Measurements from ENCODE around the gene MYLK4. TPM values are rescaled to one million over a fixed set of nuclear protein-coding genes. Genes with fewer than 3 reads are reported as not detected.

The MYLK4 gene
- polyA plus RNA-seq, 1 donor from 2014 or later = 1.3 TPM

DNA sequence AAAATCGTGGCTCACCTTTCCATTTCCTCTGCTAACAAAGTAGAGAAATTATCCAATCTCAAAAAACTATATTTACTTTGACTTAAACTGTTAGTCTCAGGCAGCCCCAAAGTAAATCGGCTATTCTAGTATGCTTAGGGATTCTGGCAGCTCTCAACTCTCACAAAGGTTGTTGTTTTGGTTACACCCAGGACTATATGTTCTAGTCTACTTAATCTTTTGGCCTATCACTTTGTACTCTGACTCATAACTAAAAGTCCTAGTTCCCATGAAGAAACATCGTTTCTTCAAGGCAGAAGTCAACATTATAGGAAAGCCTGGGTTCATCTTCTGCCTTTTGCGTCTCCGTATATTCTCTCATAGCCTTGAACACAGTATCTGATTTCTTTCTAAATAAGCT lies 42.3 kb downstream of the MYLK4 start:
- H4K20me1 ChIP-seq (ENCODE audit: insufficient read depth) = no peaks in the 10 kb centered on the region
- peaks cover 7% of the 10 kb centered on the region for H3K9me3 ChIP-seq (ENCODE audit: low read length)
- H3K9ac ChIP-seq (ENCODE audit: low read length) = no peak overlapping the region
- H2AFZ ChIP-seq (ENCODE audit: low read depth, low read length) = no peak overlapping the region
- TF ChIP-seq TAF1 (IDR thresholded peaks at IDR 0.05; ENCODE audit: low read depth) (no peak), MXI1 (conservative IDR thresholded peaks at IDR 0.05; ENCODE audit: poor library complexity, severe bottlenecking) (no peak), RAD21 (conservative IDR thresholded peaks at IDR 0.05) (no peak), POLR2AphosphoS5 (IDR thresholded peaks at IDR 0.05) (no peak), SMC3 (conservative IDR thresholded peaks at IDR 0.05; ENCODE audit: poor library complexity) (no peak), EZH2 (IDR thresholded peaks at IDR 0.05; ENCODE audit: borderline replicate concordance, insufficient read depth, low read length, poor library complexity, severe bottlenecking) (no peak), CTCF (IDR thresholded peaks at IDR 0.05; ENCODE audit: poor library complexity, severe bottlenecking) (no peak), EP300 (conservative IDR thresholded peaks at IDR 0.05; ENCODE audit: poor library complexity, severe bottlenecking) (no peak)
- TF ChIP-seq, protein P1, sequence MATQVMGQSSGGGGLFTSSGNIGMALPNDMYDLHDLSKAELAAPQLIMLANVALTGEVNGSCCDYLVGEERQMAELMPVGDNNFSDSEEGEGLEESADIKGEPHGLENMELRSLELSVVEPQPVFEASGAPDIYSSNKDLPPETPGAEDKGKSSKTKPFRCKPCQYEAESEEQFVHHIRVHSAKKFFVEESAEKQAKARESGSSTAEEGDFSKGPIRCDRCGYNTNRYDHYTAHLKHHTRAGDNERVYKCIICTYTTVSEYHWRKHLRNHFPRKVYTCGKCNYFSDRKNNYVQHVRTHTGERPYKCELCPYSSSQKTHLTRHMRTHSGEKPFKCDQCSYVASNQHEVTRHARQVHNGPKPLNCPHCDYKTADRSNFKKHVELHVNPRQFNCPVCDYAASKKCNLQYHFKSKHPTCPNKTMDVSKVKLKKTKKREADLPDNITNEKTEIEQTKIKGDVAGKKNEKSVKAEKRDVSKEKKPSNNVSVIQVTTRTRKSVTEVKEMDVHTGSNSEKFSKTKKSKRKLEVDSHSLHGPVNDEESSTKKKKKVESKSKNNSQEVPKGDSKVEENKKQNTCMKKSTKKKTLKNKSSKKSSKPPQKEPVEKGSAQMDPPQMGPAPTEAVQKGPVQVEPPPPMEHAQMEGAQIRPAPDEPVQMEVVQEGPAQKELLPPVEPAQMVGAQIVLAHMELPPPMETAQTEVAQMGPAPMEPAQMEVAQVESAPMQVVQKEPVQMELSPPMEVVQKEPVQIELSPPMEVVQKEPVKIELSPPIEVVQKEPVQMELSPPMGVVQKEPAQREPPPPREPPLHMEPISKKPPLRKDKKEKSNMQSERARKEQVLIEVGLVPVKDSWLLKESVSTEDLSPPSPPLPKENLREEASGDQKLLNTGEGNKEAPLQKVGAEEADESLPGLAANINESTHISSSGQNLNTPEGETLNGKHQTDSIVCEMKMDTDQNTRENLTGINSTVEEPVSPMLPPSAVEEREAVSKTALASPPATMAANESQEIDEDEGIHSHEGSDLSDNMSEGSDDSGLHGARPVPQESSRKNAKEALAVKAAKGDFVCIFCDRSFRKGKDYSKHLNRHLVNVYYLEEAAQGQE (IDR thresholded peaks at IDR 0.05; ENCODE audit: borderline replicate concordance) = no peak
- no peaks in the 10 kb centered on the region for H3K27me3 ChIP-seq (ENCODE audit: insufficient read depth, low read depth, low read length)
- no peaks in the 10 kb centered on the region for H3F3A ChIP-seq (ENCODE audit: insufficient read depth, low read length, poor library complexity, severe bottlenecking)
- no peaks in the 10 kb centered on the region for H3K9me2 ChIP-seq (ENCODE audit: insufficient read depth, low read length)
- H3K4me3 ChIP-seq (ENCODE audit: low read length) = no peak overlapping the region
- no peaks in the 10 kb centered on the region for H3K36me3 ChIP-seq (ENCODE audit: insufficient read depth, low read length)
- no peak overlapping the region for H3K4me2 ChIP-seq (ENCODE audit: low read length)
- no peaks in the 10 kb centered on the region for H3K79me2 ChIP-seq (replicated peaks; ENCODE audit: insufficient read depth, low read length)
- no peak overlapping the region for H3K27ac ChIP-seq (ENCODE audit: low read length)

DNA sequence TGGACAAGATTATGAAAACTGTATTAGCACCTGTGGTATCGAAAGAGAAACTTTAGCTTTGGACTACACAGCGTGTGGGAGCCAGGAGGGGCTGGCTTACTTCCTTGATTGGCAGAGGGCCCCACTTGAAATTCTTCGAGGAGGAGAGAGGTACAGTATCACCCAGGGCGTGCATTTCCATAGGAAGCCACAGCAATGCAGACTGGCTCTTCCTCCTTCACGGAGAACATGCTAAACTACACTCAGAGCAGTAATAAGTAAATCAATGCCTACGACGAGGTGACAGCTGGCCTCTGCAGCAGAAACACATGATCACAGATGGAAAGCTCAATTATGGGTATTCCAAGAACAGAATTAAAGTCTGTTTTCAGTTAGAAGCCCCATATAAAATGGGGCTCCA lies 44.2 kb downstream of the MYLK4 start:
- Histone ChIP-seq H2AFZ (ENCODE audit: low read depth, low read length) (no peak overlapping the region), H3K36me3 (ENCODE audit: insufficient read depth, low read length) (no peaks in the 10 kb centered on the region), H3K9me3 (ENCODE audit: low read length) (peaks cover 7% of the 10 kb centered on the region), H4K20me1 (ENCODE audit: insufficient read depth) (no peaks in the 10 kb centered on the region), H3K4me2 (ENCODE audit: low read length) (no peak overlapping the region), H3K4me3 (ENCODE audit: low read length) (no peak overlapping the region), H3K9ac (ENCODE audit: low read length) (no peak overlapping the region), H3F3A (ENCODE audit: insufficient read depth, low read length, poor library complexity, severe bottlenecking) (no peaks in the 10 kb centered on the region), H3K9me2 (ENCODE audit: insufficient read depth, low read length) (no peaks in the 10 kb centered on the region), H3K27ac (ENCODE audit: low read length) (no peak overlapping the region), H3K27me3 (ENCODE audit: insufficient read depth, low read depth, low read length) (no peaks in the 10 kb centered on the region), H3K79me2 (replicated peaks; ENCODE audit: insufficient read depth, low read length) (no peaks in the 10 kb centered on the region)
- TF ChIP-seq EP300 (conservative IDR thresholded peaks at IDR 0.05; ENCODE audit: poor library complexity, severe bottlenecking) = no peak
- no peak for TF ChIP-seq SMC3 (conservative IDR thresholded peaks at IDR 0.05; ENCODE audit: poor library complexity)
- no peak for TF ChIP-seq POLR2AphosphoS5 (IDR thresholded peaks at IDR 0.05)
- TF ChIP-seq TAF1 (IDR thresholded peaks at IDR 0.05; ENCODE audit: low read depth) = no peak
- TF ChIP-seq CTCF (IDR thresholded peaks at IDR 0.05; ENCODE audit: poor library complexity, severe bottlenecking) = no peak
- TF ChIP-seq, protein P1 (IDR thresholded peaks at IDR 0.05; ENCODE audit: borderline replicate concordance) = no peak
- TF ChIP-seq EZH2 (IDR thresholded peaks at IDR 0.05; ENCODE audit: borderline replicate concordance, insufficient read depth, low read length, poor library complexity, severe bottlenecking) = no peak
- TF ChIP-seq RAD21 (conservative IDR thresholded peaks at IDR 0.05) = no peak
- TF ChIP-seq MXI1 (conservative IDR thresholded peaks at IDR 0.05; ENCODE audit: poor library complexity, severe bottlenecking) = no peak
